HCT116 (cell line): Measurements from ENCODE around the gene CCNK. TPM values are rescaled to one million over a fixed set of nuclear protein-coding genes. Genes with fewer than 3 reads are reported as not detected.

Experiments used
- ATAC-seq: fragments of 200-7000 bp; cut with Tn5 transposase; 2 replicates; pipeline ENCODE4 v1.9.1; 2020; ENCODE audit warnings: mild to moderate bottlenecking, moderate library complexity
- BruUV-seq: library from RNA; stranded (reverse); fragments of 400-500 nt; replicated peaks from 2 replicates; lab custom pipeline; 2021; lab: Mats Ljungman, UMichigan
- CTCF ChIA-PET: fragments of 300-600 bp; sonication (Branson Sonifier 250); formaldehyde crosslinking; loops from one replicate; lab custom pipeline; 2021; ENCODE audit warnings: antibody characterized with exemption; lab: Charles Lee
- POLR2A ChIA-PET: fragments of 300-600, 350-600 bp; sonication (Branson Sonifier 250); formaldehyde crosslinking; loops from one replicate; lab custom pipeline; 2021; ENCODE audit warnings: antibody characterized with exemption; lab: Charles Lee
- RAD21 ChIA-PET, 2 experiments: fragments of 300-600 bp; sonication (Branson Sonifier 250); formaldehyde crosslinking; loops; one replicate each; lab custom pipeline; 2023; ENCODE audit warnings: low total read pairs in 2 of 2; ENCODE audit not compliant: uncharacterized antibody in 2 of 2, unreplicated experiment in 2 of 2, low non-redundant PET in 1 of 2; lab: Charles Lee
- DNase-seq: peaks from one replicate; pipeline ENCODE4 v3.0.0-alpha.2; 2010; ENCODE audit warnings: low read depth, low spot score
- H2AFZ ChIP-seq: fragments of 200-600 bp; shearing (Covaris generic), sonication (generic); 2 replicates; pipeline ENCODE4 v1.6.1; 2017; ENCODE audit warnings: low read depth, mixed run types, mixed read lengths, antibody characterized with exemption, low read length; ENCODE audit not compliant: poor library complexity, severe bottlenecking
- H3K27ac ChIP-seq: 2 replicates; pipeline ENCODE4 v1.5.1; 2012; ENCODE audit warnings: low read depth, low read length
- H3K27me3 ChIP-seq: fragments of 200-600 bp; sonication (generic); 2 replicates; pipeline ENCODE4 v1.6.1; 2016; ENCODE audit warnings: mixed run types, low read length, mixed read lengths; ENCODE audit not compliant: insufficient read depth
- H3K36me3 ChIP-seq, 2 experiments: fragments of 200-500 bp in 1 of 2; fragments of 200-600 bp in 1 of 2; sonication (Bioruptor generic) in 1 of 2; sonication (generic) in 1 of 2; 2 replicates each; pipeline versions ENCODE4 v1.5.1 to v1.6.1; 2014 to 2016; ENCODE audit warnings: low read length in 2 of 2, inconsistent platforms in 1 of 2, mixed read lengths in 1 of 2, mixed run types in 1 of 2; ENCODE audit not compliant: insufficient read depth in 2 of 2, control insufficient read depth in 1 of 2
- H3K4me1 ChIP-seq, 2 experiments: fragments of 200-600 bp in 1 of 2; sonication (generic) in 1 of 2; 2 replicates each; pipeline versions ENCODE4 v1.5.1 to v1.6.1; 2012 to 2017; ENCODE audit warnings: low read length in 2 of 2, inconsistent platforms in 1 of 2, mild to moderate bottlenecking in 1 of 2, mixed read lengths in 1 of 2, mixed run types in 1 of 2, moderate library complexity in 1 of 2; ENCODE audit not compliant: insufficient read depth in 2 of 2, control insufficient read depth in 1 of 2
- H3K4me2 ChIP-seq: fragments of 200-600 bp; sonication (generic); 2 replicates; pipeline ENCODE4 v1.6.1; 2017; ENCODE audit warnings: mixed run types, low read length, mixed read lengths
- H3K4me3 ChIP-seq, 2 experiments: fragments of 200-600 bp in 1 of 2; sonication (generic) in 1 of 2; replicated peaks in 1 of 2; 2 replicates each; pipeline ENCODE4 v1.5.1; 2011 to 2016; ENCODE audit warnings: low read length in 2 of 2, control low read depth in 1 of 2, low read depth in 1 of 2, mild to moderate bottlenecking in 1 of 2, mixed read lengths in 1 of 2, mixed run types in 1 of 2
- H3K79me2 ChIP-seq: fragments of 200-600 bp; sonication (generic); 2 replicates; pipeline ENCODE4 v1.6.1; 2017; ENCODE audit warnings: mild to moderate bottlenecking, mixed run types, low read length, moderate library complexity, mixed read lengths; ENCODE audit not compliant: insufficient read depth
- H3K9ac ChIP-seq: fragments of 200-600 bp; sonication (generic); 2 replicates; pipeline ENCODE4 v1.6.1; 2016; ENCODE audit warnings: low read length, mixed read lengths
- H3K9me2 ChIP-seq: fragments of 200-600 bp; sonication (generic), shearing (Covaris generic); 2 replicates; pipeline ENCODE4 v1.6.1; 2017; ENCODE audit warnings: mixed run types, mild to moderate bottlenecking, moderate library complexity; ENCODE audit not compliant: insufficient read depth
- H3K9me3 ChIP-seq, 2 experiments: fragments of 200-500 bp in 1 of 2; fragments of 200-600 bp in 1 of 2; sonication (Bioruptor generic) in 1 of 2; sonication (generic) in 1 of 2; 2 replicates each; pipeline ENCODE4 v1.6.1; 2014 to 2017; ENCODE audit warnings: low read length in 2 of 2, mixed read lengths in 2 of 2, inconsistent platforms in 1 of 2, low read depth in 1 of 2, mild to moderate bottlenecking in 1 of 2, mixed run types in 1 of 2, moderate library complexity in 1 of 2; ENCODE audit not compliant: control insufficient read depth in 1 of 2, insufficient read depth in 1 of 2
- H4K20me1 ChIP-seq: fragments of 200-600 bp; sonication (generic), shearing (Covaris generic); 2 replicates; pipeline ENCODE4 v1.6.1; 2017; ENCODE audit warnings: mixed run types, mild to moderate bottlenecking, moderate library complexity; ENCODE audit not compliant: insufficient read depth
- ATF3 ChIP-seq: IDR thresholded peaks from 2 replicates; pipeline ENCODE4 v1.6.1; 2012
- CBX3 ChIP-seq: IDR thresholded peaks from 2 replicates; pipeline ENCODE4 v1.6.1; 2012; ENCODE audit warnings: low read depth
- CEBPB ChIP-seq: IDR thresholded peaks from 2 replicates; pipeline ENCODE4 v1.6.1; 2012; ENCODE audit warnings: low read depth
- CTCF ChIP-seq, 3 experiments: fragments of 200-600 bp in 1 of 3; sonication (generic) in 1 of 3; IDR thresholded peaks in 2 of 3; conservative IDR thresholded peaks in 1 of 3; 2 replicates each; pipeline ENCODE4 v1.5.1; 2012 to 2017; ENCODE audit warnings: low read depth in 2 of 3, low read length in 2 of 3, antibody characterized with exemption in 1 of 3, borderline replicate concordance in 1 of 3, control low read depth in 1 of 3, mild to moderate bottlenecking in 1 of 3, mixed read lengths in 1 of 3, mixed run types in 1 of 3, moderate library complexity in 1 of 3; ENCODE audit not compliant: insufficient read depth in 1 of 3
- EGR1 ChIP-seq: IDR thresholded peaks from 2 replicates; pipeline ENCODE4 v1.6.1; 2012; ENCODE audit warnings: low read depth
- ELF1 ChIP-seq: IDR thresholded peaks from 2 replicates; pipeline ENCODE4 v1.6.1; 2012; ENCODE audit warnings: low read depth, borderline replicate concordance
- EZH2 ChIP-seq: fragments of 200-600 bp; sonication (generic); IDR thresholded peaks from 2 replicates; pipeline ENCODE4 v1.6.1; 2017; ENCODE audit warnings: antibody characterized with exemption, mixed run types
- EZH2phosphoT487 ChIP-seq: fragments of 200-600 bp; IDR thresholded peaks from 2 replicates; pipeline ENCODE4 v1.6.1; 2018; ENCODE audit warnings: antibody characterized with exemption, borderline replicate concordance
- FOSL1 ChIP-seq: IDR thresholded peaks from 2 replicates; pipeline ENCODE4 v1.6.1; 2012; ENCODE audit warnings: low read depth
- JUND ChIP-seq: IDR thresholded peaks from 2 replicates; pipeline ENCODE4 v1.6.1; 2012
- MAX ChIP-seq: IDR thresholded peaks from 2 replicates; pipeline ENCODE4 v1.6.1; 2012
- POLR2AphosphoS5 ChIP-seq: IDR thresholded peaks from 2 replicates; pipeline ENCODE4 v1.6.1; 2011; ENCODE audit warnings: mild to moderate bottlenecking, low read depth, low read length, moderate library complexity
- RAD21 ChIP-seq: IDR thresholded peaks from 2 replicates; pipeline ENCODE4 v1.6.1; 2012; ENCODE audit warnings: low read depth, mild to moderate bottlenecking
- REST ChIP-seq: IDR thresholded peaks from 2 replicates; pipeline ENCODE4 v1.6.1; 2012; ENCODE audit warnings: low read depth
- SIN3A ChIP-seq: IDR thresholded peaks from 2 replicates; pipeline ENCODE4 v1.6.1; 2012; ENCODE audit warnings: low read depth
- SP1 ChIP-seq: IDR thresholded peaks from 2 replicates; pipeline ENCODE4 v1.6.1; 2012; ENCODE audit warnings: low read depth
- TCF7L2 ChIP-seq: IDR thresholded peaks from 2 replicates; pipeline ENCODE4 v1.7.0; 2011; ENCODE audit warnings: borderline replicate concordance, inconsistent platforms; ENCODE audit not compliant: insufficient read depth, insufficient read length; ENCODE audit errors: extremely low read depth
- YY1 ChIP-seq: IDR thresholded peaks from 2 replicates; pipeline ENCODE4 v1.6.1; 2011; ENCODE audit warnings: low read length, low read depth, moderate library complexity, mild to moderate bottlenecking; ENCODE audit not compliant: insufficient replicate concordance; ENCODE audit errors: extremely low read depth
- ZNF274 ChIP-seq: fragments of 200-500 bp; sonication (Bioruptor generic); IDR thresholded peaks from 2 replicates; pipeline ENCODE4 v1.6.1; 2014; ENCODE audit warnings: mild to moderate bottlenecking, low read depth, low read length, inconsistent platforms
- intact Hi-C: fragments of 100-400 bp; cut with micrococcal nuclease; formaldehyde crosslinking; loops from 2 replicates; pipeline ENCODE4 v1.10.0; 2022
- total RNA-seq: library from RNA; stranded (reverse); gene quantifications from one replicate; pipeline ENCODE4 v1.2.1, GENCODE V29; 2021; ENCODE audit not compliant: unreplicated experiment

CCNK gene
- total RNA-seq, 1 experiment from 2014 or later: 68.2 TPM

GRCh38 chr14:99559286-99559990, 78.2 kb downstream of the CCNK start:
- RAD21 ChIA-PET: no interaction called here
- CTCF ChIA-PET: no interaction called here
- DNase-seq: no peak
- Histone ChIP-seq H4K20me1 (no peaks in the 10 kb centered on the region), H3K9ac (no peak overlapping the region), H3K4me3 (no peak overlapping the region), H3K27ac (no peak overlapping the region), H3K9me3 (no peaks in the 10 kb centered on the region), H3K4me1 (peaks cover 20 to 26% of the 10 kb centered on the region in 2 experiments), H3K79me2 (peaks cover 47% of the 10 kb centered on the region), H2AFZ (no peak overlapping the region), H3K4me2 (no peak overlapping the region)
- no peak for ATAC-seq
- POLR2A ChIA-PET: no interaction called here
- intact Hi-C loops: no loop called here
- BruUV-seq: no TSS peak
- TF ChIP-seq JUND (no peak), FOSL1 (no peak), SIN3A (no peak), CBX3 (no peak), ELF1 (no peak), EGR1 (no peak), RAD21 (no peak), POLR2AphosphoS5 (no peak), YY1 (no peak), EZH2phosphoT487 (no peak), EZH2 (no peak), CTCF (IDR thresholded peaks at IDR 0.05 in 2 of 3, conservative IDR thresholded peaks at IDR 0.05 in 1 of 3; ENCODE audit: borderline replicate concordance in 1 of 3, insufficient read depth in 1 of 3, low read depth in 2 of 3, low read length in 2 of 3) (no peak), MAX (no peak), REST (no peak), CEBPB (no peak), TCF7L2 (no peak), SP1 (no peak), ATF3 (no peak), ZNF274 (no peak)
- TF ChIP-seq, all 23 proteins: peak for 0
- H3K36me3 ChIP-seq: no peaks in the 10 kb centered on the region
- no peaks in the 10 kb centered on the region for H3K27me3 ChIP-seq
- no peaks in the 10 kb centered on the region for H3K9me2 ChIP-seq
